Stomach (tissue), 4 donors: ENCODE data around the gene BORCS8.

Experiments
- CTCF ChIP-seq, 7 experiments: fragments of 450-650 bp in 4 of 7; fragments of 200-600 bp in 3 of 7; sonication (generic) in 3 of 7; IDR thresholded peaks; one replicate each; pipeline ENCODE4 v1.5.1; 2016 to 2019; ENCODE audit warnings: antibody characterized with exemption in 7 of 7, control low read depth in 2 of 7, mild to moderate bottlenecking in 1 of 7
- POLR2A ChIP-seq, 4 donors: fragments of 450-650 bp; IDR thresholded peaks; one replicate each; pipeline ENCODE4 v1.6.1; 2016; ENCODE audit warnings: antibody characterized with exemption in 4 of 4, control low read depth in 2 of 4, mild to moderate bottlenecking in 1 of 4, moderate library complexity in 1 of 4

- TF ChIP-seq CTCF (IDR thresholded peaks at IDR 0.05) (no peak), POLR2A (IDR thresholded peaks at IDR 0.05) (no peak)
Observed at GRCh38 chr19:19170053-19170872, 21.7 kb downstream of the BORCS8 start, which contains the start of gene MEF2B.
